Muscle layer of colon (tissue), 2 donors: Measurements from ENCODE around the gene DHRSX.
"Not testable (repeated sequence)": the region's sequence is repeated elsewhere in the genome, so short reads cannot be mapped to it uniquely, and the experiment has no call there.

Experiments
- H3K27ac ChIP-seq: one replicate; pipeline ENCODE4 v1.7.0; 2013; ENCODE audit warnings: low read depth, mild to moderate bottlenecking, low read length, moderate library complexity
- H3K27me3 ChIP-seq, 2 donors: one replicate each; pipeline ENCODE4 v1.7.0; 2013; ENCODE audit warnings: low read length in 2 of 2, mild to moderate bottlenecking in 2 of 2; ENCODE audit not compliant: insufficient read depth in 2 of 2, control insufficient read depth in 1 of 2
- H3K36me3 ChIP-seq: one replicate; pipeline ENCODE4 v1.7.0; 2013; ENCODE audit warnings: mild to moderate bottlenecking, low read length; ENCODE audit not compliant: insufficient read depth
- H3K4me1 ChIP-seq: one replicate; pipeline ENCODE4 v1.7.0; 2013; ENCODE audit warnings: mild to moderate bottlenecking, low read length; ENCODE audit not compliant: insufficient read depth
- H3K4me3 ChIP-seq, 2 donors: one replicate each; pipeline ENCODE4 v1.7.0; 2013; ENCODE audit warnings: low read length in 2 of 2, low read depth in 1 of 2, mild to moderate bottlenecking in 1 of 2, moderate library complexity in 1 of 2
- H3K9ac ChIP-seq: one replicate; pipeline ENCODE4 v1.7.0; 2013; ENCODE audit warnings: low read length
- H3K9me3 ChIP-seq: one replicate; pipeline ENCODE4 v1.7.0; 2013; ENCODE audit warnings: mild to moderate bottlenecking, low read length
- donor health status: abdominal sarcoma.
- donor health status: Adenocarcinoma of cecum.

DHRSX gene

DNA sequence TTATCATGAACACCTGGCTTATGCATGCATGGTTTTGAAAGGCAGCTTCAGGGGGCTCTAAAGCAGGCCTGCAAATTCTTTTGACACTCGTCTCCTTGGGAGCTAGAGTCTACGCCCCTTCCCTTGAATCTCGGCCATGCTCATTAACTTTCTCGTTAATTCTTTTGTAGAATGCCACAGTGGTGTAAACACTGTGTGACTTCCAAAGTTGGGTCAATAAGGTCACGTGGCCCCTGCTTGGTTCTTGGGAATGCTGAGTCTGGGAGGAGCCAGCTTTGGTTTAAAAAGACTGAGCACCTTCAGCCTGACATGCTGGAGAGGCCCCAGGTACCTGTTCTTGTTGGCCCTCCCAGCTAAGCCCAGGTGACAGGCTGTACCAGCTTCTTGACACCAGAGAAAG is 228.4 kb downstream of the DHRSX start:
- H3K9me3 ChIP-seq = no peaks in the 10 kb centered on the region
- H3K4me3 ChIP-seq = no peak overlapping the region
- no peaks in the 10 kb centered on the region for H3K27me3 ChIP-seq
- no peak overlapping the region for H3K27ac ChIP-seq
- H3K36me3 ChIP-seq = no peaks in the 10 kb centered on the region
- H3K9ac ChIP-seq = no peak overlapping the region
- no peaks in the 10 kb centered on the region for H3K4me1 ChIP-seq

- H3K9ac ChIP-seq, H3K4me3 ChIP-seq, H3K9me3 ChIP-seq, H3K4me1 ChIP-seq, H3K36me3 ChIP-seq, H3K27ac ChIP-seq, H3K27me3 ChIP-seq: not testable (repeated sequence)
These were observed 229.2 kb downstream of the DHRSX start for GRCh38 chrX:2271595-2271994.

GRCh38 chrX:2270783-2271182 is 230.0 kb downstream of the DHRSX start:
- H3K27me3 ChIP-seq, H3K9me3 ChIP-seq, H3K36me3 ChIP-seq, H3K9ac ChIP-seq, H3K4me3 ChIP-seq, H3K4me1 ChIP-seq, H3K27ac ChIP-seq: not testable (repeated sequence)

DNA sequence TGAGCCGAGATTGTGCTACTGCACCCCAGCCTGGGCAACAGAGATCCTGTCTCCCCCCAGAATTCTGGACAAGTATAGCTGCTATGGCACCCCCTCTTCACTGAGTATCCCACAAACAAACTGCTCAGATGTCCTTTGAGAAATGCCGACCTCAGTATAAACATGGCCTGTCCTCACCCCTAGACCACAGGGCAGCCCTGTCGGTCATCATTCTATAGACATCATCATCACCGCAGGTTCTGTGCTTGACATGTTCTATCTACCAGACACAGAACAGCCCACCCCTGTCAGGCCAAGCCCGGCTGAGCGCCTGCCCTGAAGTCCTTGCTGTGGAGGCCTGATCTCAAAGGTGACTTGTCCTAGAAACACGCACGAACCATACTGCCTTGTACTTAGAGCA is 232.9 kb downstream of the DHRSX start:
- Histone ChIP-seq H3K4me3 (no peak overlapping the region), H3K9me3 (no peaks in the 10 kb centered on the region), H3K36me3 (peaks cover 8% of the 10 kb centered on the region), H3K27ac (no peak overlapping the region), H3K9ac (no peak overlapping the region), H3K27me3 (no peaks in the 10 kb centered on the region), H3K4me1 (no peaks in the 10 kb centered on the region)

GRCh38 chrX:2266445-2267349 is 234.1 kb downstream of the DHRSX start:
- Histone ChIP-seq H3K4me1 (no peaks in the 10 kb centered on the region), H3K27ac (no peak overlapping the region), H3K4me3 (no peak overlapping the region), H3K36me3 (peaks cover 8% of the 10 kb centered on the region), H3K9me3 (no peaks in the 10 kb centered on the region), H3K27me3 (no peaks in the 10 kb centered on the region), H3K9ac (no peak overlapping the region)

- not testable (repeated sequence) for H3K4me1 ChIP-seq
These were observed 234.9 kb downstream of the DHRSX start for GRCh38 chrX:2265658-2266444.

DNA sequence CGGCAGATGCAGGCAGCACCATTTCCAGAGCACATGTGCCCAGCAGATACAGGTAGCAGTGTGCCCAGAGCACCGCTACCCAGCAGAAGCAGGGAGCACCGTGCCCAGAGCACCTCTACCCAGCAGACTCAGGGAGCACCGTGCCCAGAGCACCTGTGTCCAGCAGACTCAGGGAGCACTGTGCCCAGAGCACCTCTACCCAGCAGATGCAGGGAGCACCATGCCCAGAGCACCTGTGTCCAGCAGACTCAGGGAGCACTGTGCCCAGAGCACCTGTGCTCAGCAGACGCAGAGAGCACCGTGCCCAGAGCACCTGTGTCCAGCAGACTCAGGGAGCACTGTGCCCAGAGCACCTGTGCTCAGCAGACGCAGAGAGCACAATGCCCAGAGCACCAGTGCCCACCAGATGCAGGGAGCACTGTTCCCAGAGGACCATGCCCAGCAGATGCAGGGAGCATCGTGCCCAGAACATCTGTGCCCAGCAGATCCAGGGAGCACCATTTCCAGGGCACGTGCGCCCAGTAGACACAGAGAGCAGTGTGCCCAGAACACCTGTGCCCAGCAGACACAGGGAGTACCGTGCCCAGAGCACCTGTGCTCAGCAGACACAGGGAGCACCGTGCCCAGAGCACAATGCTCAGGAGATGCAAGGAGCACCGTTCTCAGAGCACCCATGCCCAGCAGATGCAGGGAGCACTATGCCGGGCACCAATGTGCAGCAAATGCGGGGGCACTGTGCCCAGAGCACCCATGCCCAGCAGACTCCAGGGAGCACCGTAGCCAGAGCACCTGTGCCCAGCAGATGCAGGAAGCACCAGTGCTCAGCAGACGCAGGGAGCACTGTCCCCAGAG is 236.4 kb downstream of the DHRSX start:
- Histone ChIP-seq H3K27ac (no peak overlapping the region), H3K4me3 (no peak overlapping the region), H3K9ac (no peak overlapping the region), H3K4me1 (no peaks in the 10 kb centered on the region), H3K27me3 (no peaks in the 10 kb centered on the region), H3K36me3 (peaks cover 8% of the 10 kb centered on the region), H3K9me3 (no peaks in the 10 kb centered on the region)

More at GRCh38 chrX:2265658-2266444, 234.9 kb downstream of the DHRSX start:
- H3K9me3 ChIP-seq, H3K4me3 ChIP-seq, H3K27ac ChIP-seq, H3K36me3 ChIP-seq, H3K27me3 ChIP-seq, H3K9ac ChIP-seq: not testable (repeated sequence)

DNA sequence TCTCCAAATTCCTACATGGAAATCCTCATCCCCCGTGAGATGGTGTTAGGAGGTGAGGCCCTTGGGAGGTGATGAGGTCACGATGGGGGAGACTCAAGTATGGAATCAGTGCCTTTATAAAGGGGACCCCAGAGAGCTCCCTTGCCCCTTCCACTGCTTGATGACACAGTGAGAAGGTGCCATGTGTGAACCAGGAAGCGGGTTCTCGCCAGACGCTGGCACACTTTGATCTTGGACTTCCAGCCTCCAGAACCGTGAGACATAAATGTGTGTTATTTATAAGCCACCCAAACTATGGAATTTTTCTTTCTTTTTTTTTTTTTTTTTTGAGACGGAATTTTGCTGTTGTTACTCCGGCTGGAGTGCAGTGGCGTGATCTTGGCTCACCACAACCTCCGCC is 237.6 kb downstream of the DHRSX start:
- Histone ChIP-seq H3K27me3 (no peaks in the 10 kb centered on the region), H3K4me3 (no peak overlapping the region), H3K9me3 (no peaks in the 10 kb centered on the region), H3K9ac (no peak overlapping the region), H3K36me3 (peaks cover 8% of the 10 kb centered on the region), H3K27ac (no peak overlapping the region), H3K4me1 (no peaks in the 10 kb centered on the region)

DNA sequence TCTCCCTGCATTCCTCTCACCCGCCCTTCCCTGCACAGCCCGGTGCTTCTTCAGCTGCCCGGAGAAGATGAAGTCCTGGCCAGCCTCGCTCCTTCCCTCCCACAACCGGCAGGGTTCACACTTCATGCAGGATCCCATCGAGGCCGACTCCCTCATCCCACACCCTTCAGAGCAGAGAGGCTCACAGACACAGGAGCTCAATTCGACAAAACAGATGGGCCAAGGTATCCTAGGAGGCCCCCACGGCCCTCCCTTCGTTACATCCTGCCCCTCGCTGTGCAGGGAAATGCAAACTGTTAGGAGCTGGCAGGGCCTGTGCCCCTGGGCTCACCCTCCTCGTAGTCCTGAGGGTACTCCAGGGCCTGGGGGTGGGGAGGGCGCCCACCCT is 238.1 kb downstream of the DHRSX start:
- H3K9ac ChIP-seq = no peak overlapping the region
- no peaks in the 10 kb centered on the region for H3K9me3 ChIP-seq
- H3K27ac ChIP-seq = no peak overlapping the region
- no peaks in the 10 kb centered on the region for H3K27me3 ChIP-seq
- peaks cover 8% of the 10 kb centered on the region for H3K36me3 ChIP-seq
- H3K4me1 ChIP-seq = no peaks in the 10 kb centered on the region
- H3K4me3 ChIP-seq = no peak overlapping the region

GRCh38 chrX:2261831-2262667 is 238.7 kb downstream of the DHRSX start:
- H3K4me1 ChIP-seq = no peaks in the 10 kb centered on the region
- H3K4me3 ChIP-seq = no peak overlapping the region
- peaks cover 8% of the 10 kb centered on the region for H3K36me3 ChIP-seq
- H3K9me3 ChIP-seq = no peaks in the 10 kb centered on the region
- no peak overlapping the region for H3K9ac ChIP-seq
- no peaks in the 10 kb centered on the region for H3K27me3 ChIP-seq
- H3K27ac ChIP-seq = no peak overlapping the region
